ENCODE measurements around the gene PAEP. TPM values are rescaled to one million over a fixed set of nuclear protein-coding genes. Genes with fewer than 3 reads are reported as not detected.
A peak's percentile ranks its signal among the peaks of the same experiment; 100 is the strongest.

PAEP gene
- total RNA-seq, 1 donor from 2014 or later = not detected

DNA sequence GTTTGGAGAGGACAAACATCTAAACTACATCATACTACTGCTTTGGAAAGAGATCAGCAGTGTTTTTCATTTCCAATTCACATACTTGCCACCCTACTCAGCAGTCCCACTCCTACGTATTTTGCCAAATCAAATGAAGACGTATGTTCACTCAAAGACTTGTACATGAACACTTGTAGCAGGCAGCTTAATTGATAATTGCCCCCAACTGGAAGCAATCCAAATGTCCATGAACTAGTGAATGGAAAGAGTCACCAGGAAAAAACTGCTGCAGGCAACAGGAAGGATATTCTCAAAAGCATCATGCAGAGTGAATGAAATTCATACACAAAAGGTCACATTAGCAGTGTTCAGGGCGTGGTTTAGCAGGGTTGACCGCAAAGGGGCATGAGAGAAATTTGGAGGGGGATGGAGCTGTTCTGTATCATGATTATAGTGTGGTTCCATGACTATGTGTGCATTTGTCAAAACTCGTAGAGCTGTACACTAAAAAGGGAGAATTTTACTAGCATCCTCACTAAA is 38.8 kb downstream of the PAEP start:
- intact Hi-C loops (cut with DNase I) = loop anchor here (10.0 kb wide), 1 partner anchor 684 kb away; no protein-coding TSS in a partner anchor
- H3K36me3 ChIP-seq = no peaks in the 10 kb centered on the region
- DNase-seq (ENCODE audit: low spot score in 2 of 2) = no peak
- H3K4me3 ChIP-seq = no peak overlapping the region
- H3K27ac ChIP-seq = no peak overlapping the region
- H3K9me3 ChIP-seq = no peaks in the 10 kb centered on the region
- TF ChIP-seq, protein P1, sequence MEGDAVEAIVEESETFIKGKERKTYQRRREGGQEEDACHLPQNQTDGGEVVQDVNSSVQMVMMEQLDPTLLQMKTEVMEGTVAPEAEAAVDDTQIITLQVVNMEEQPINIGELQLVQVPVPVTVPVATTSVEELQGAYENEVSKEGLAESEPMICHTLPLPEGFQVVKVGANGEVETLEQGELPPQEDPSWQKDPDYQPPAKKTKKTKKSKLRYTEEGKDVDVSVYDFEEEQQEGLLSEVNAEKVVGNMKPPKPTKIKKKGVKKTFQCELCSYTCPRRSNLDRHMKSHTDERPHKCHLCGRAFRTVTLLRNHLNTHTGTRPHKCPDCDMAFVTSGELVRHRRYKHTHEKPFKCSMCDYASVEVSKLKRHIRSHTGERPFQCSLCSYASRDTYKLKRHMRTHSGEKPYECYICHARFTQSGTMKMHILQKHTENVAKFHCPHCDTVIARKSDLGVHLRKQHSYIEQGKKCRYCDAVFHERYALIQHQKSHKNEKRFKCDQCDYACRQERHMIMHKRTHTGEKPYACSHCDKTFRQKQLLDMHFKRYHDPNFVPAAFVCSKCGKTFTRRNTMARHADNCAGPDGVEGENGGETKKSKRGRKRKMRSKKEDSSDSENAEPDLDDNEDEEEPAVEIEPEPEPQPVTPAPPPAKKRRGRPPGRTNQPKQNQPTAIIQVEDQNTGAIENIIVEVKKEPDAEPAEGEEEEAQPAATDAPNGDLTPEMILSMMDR (IDR thresholded peaks at IDR 0.05) = no peak
- H3K4me1 ChIP-seq = no peaks in the 10 kb centered on the region
- H3K27me3 ChIP-seq = no peaks in the 10 kb centered on the region

- intact Hi-C loops (cut with DNase I) = loop anchor here (10.0 kb wide), 1 partner anchor 683 kb away; no protein-coding TSS in a partner anchor
- Histone ChIP-seq H3K4me3 (no peak overlapping the region), H3K27me3 (no peaks in the 10 kb centered on the region), H3K9me3 (no peaks in the 10 kb centered on the region), H3K36me3 (no peaks in the 10 kb centered on the region), H3K4me1 (no peaks in the 10 kb centered on the region), H3K27ac (no peak overlapping the region)
- DNase-seq (ENCODE audit: low spot score in 2 of 2) = no peak
- TF ChIP-seq, protein P1 (IDR thresholded peaks at IDR 0.05) = no peak
These were observed 40.4 kb downstream of the PAEP start for GRCh38 chr9:135601988-135602387.

- no peaks in the 10 kb centered on the region for H3K4me1 ChIP-seq
- intact Hi-C loops (cut with DNase I) = loop anchor here (10.0 kb wide), 1 partner anchor 682 kb away; no protein-coding TSS in a partner anchor
- DNase-seq (ENCODE audit: low spot score in 2 of 2) = no peak
- H3K27ac ChIP-seq = no peak overlapping the region
- TF ChIP-seq, protein P1 (IDR thresholded peaks at IDR 0.05) = peak in 2 of 3 experiments; percentile 56 to 57
- no peaks in the 10 kb centered on the region for H3K27me3 ChIP-seq
- no peak overlapping the region for H3K4me3 ChIP-seq
- H3K36me3 ChIP-seq = no peaks in the 10 kb centered on the region
- H3K9me3 ChIP-seq = no peaks in the 10 kb centered on the region
These were observed 41.4 kb downstream of the PAEP start for GRCh38 chr9:135602789-135603481.

GRCh38 chr9:135604437-135605237 is 43.1 kb downstream of the PAEP start:
- Histone ChIP-seq H3K36me3 (no peaks in the 10 kb centered on the region), H3K27me3 (no peaks in the 10 kb centered on the region), H3K27ac (no peak overlapping the region), H3K4me3 (no peak overlapping the region), H3K9me3 (no peaks in the 10 kb centered on the region), H3K4me1 (no peaks in the 10 kb centered on the region)
- DNase-seq (ENCODE audit: low spot score in 2 of 2) = no peak
- TF ChIP-seq, protein P1 (IDR thresholded peaks at IDR 0.05) = no peak
- intact Hi-C loops (cut with DNase I) = loop anchor here (10.0 kb wide), 1 partner anchor 680 kb away; no protein-coding TSS in a partner anchor

DNA sequence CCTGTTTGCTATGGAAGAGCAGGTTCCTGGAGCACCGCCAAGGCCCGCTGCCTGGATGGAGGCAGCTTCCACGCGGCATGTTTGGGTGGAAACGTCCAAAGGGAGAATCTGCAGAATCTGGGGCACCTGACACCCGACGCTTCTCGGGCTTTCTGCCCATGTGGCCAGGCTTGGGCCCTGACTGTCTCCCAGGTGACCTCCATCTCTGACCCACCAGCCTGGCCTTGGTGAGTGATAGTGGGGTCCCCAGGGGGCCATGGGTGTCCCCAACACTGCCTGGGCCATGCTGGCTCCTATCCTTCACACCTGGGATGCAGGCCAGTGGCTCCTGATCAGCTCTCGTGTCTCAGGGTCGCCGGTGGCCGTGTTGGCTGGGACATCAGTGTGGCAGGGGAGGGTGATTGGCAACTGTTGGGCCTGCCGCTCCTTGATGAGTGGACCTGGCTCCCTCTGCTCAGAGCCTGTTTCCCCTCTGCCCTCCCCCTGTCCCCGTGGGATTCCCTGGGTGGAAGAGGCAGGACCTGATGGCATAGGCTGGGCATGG is 43.8 kb downstream of the PAEP start:
- Histone ChIP-seq H3K36me3 (no peaks in the 10 kb centered on the region), H3K4me1 (no peaks in the 10 kb centered on the region), H3K27ac (no peak overlapping the region), H3K9me3 (no peaks in the 10 kb centered on the region), H3K4me3 (no peak overlapping the region), H3K27me3 (no peaks in the 10 kb centered on the region)
- DNase-seq (ENCODE audit: low spot score in 2 of 2) = no peak
- TF ChIP-seq, protein P1 (IDR thresholded peaks at IDR 0.05) = no peak
- intact Hi-C loops (cut with DNase I) = loop anchor here (10.0 kb wide), 1 partner anchor 679 kb away; no protein-coding TSS in a partner anchor

Measured in ascending aorta (tissue), 2 donors.